NCI-H2029 (cell line): ENCODE results near the gene TMEM145.

Experiments used
- DNase-seq: peaks from one replicate; lab custom pipeline; 2025; lab: John Stamatoyannopoulos, UW

The TMEM145 gene

DNA sequence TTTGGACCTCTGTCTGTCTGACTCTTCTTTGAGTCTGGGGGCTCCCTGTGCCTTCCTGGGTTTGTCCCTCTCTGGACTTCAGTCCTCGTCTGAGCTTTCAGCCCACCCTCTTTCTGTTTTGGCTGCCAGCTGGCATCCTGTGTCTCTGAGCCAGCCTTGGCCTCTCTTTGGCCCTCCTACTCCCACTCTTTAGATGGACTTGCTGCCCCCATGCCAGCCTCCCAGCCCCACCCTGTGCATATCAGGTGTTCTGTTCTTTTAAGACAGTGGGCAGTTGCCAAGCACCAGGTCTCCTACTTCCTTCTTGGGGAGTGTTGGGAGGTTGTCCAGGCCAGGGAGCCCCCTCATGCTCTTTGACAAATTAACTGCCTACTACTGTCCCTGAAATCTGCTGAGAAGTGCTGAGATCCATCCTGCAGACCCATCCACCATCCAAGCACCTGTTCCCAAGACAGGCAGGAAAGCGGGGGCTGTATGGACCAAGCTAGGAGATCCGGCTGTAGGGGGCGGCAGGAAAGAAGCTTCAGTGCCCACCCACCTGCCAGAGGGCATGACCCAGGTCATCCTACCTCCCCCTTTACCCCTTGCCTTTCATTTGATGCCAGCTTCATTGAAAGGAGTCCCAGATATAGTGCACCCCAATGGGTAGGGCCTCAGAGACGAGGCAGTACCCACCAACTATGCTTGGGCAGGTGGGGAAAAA lies 34.5 kb upstream of the TMEM145 start:
- no peak for DNase-seq

GRCh38 chr19:42279155-42279901 lies 33.8 kb upstream of the TMEM145 start:
- no peak for DNase-seq

- DNase-seq: peak; percentile 81
These were observed 33.0 kb upstream of the TMEM145 start for GRCh38 chr19:42279902-42280814.

- no peak for DNase-seq
These were observed 32.3 kb upstream of the TMEM145 start for GRCh38 chr19:42280815-42281145.

DNA sequence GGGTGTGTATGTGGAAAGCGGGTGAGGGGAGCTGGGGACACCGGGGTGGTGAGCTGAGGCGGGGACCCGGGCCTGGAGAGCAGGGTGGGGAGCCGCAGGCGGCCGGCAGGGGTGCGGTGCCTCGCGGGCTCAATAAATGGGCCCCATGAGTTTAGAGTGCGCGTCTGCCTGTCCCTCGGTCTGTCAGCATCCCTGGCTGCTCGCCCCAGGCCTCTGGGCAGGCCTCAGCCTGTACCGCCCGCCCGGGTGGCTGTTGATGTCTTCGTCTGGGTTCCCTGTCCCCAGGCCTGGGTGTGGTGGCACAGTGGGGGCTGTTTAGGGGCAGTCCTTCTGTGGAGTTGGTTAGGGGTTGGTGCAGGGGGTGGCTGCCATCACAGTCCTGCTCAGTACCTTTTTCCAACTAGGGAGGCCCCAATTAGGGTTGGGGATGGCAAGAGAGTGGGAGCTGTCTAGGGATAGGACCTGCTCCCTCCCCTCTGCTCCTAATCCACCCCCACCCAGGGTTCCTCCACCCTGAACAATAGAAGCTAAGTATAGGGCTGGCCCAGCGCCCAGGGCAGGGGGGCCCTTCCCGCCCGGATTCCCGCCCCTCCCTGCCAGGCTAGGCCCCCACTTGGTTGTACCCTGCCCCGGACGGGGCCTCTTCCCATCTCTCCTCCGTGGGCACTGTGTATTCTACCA lies 31.8 kb upstream of the TMEM145 start:
- no peak for DNase-seq

DNA sequence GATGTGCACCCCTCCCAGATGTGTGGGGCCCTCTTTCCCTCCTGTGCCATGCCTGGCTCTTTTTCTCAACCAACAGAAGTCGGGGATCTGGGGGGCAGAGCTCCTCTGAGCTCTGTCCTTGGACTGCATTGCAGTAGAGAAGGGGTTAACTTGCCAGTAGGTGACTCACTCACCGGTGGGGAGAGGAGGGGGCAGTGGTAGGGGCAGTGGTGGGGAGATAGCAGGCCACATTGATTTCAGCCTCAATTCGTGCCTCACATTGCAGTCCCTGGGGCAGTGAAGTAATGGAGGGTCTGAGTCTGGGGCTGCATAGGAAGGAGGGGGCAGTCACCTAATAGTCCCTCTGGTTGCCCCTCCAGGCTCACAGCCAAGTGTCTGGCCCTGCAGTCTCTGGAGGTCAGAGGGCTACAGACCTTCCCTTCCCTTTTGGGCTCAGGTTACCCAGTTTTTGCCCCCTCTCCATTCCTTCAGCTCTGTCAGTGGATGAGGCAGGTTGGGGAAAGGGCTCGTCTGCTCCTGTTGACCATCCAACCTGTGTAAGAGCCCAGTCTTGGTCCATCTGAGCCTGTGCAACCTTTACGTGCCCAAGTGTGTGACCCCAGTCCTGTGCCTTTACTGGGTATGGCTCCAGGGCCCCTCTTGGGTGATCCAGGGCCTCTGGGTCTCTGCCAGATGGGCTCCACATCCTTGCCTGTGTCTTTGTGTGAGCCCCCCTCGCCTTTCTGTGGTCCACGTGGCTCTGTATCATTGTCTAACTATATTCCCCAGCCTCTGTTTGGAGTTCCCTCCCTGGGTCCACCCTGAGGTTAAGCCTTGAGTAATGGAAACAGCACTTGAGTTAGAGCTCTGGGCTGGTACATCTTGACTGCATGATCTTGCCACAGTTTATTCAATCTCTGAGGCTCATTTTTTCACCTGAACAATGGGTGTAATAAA lies 31.0 kb upstream of the TMEM145 start:
- DNase-seq: no peak

DNA sequence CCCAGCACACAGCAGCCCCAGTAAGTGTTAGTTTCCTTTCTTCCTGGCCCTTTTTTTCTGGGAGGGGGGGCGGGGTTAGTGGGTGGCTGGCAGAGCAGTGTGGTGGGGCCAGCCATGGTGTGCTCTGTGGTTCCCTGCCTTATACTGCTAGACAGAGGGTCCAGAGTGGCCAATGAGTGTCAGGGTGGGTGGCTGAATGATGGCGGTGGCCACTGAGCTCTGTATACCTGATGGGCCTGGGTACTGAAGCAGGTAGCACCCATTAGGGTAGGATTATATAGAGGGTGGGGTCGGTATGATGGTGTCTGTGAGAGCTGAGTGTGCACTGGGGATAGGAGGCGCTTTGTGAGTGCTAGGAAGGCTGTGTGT lies 30.3 kb upstream of the TMEM145 start:
- no peak for DNase-seq

- DNase-seq: peak; percentile 88
These were observed 29.7 kb upstream of the TMEM145 start for GRCh38 chr19:42283188-42284065.

DNA sequence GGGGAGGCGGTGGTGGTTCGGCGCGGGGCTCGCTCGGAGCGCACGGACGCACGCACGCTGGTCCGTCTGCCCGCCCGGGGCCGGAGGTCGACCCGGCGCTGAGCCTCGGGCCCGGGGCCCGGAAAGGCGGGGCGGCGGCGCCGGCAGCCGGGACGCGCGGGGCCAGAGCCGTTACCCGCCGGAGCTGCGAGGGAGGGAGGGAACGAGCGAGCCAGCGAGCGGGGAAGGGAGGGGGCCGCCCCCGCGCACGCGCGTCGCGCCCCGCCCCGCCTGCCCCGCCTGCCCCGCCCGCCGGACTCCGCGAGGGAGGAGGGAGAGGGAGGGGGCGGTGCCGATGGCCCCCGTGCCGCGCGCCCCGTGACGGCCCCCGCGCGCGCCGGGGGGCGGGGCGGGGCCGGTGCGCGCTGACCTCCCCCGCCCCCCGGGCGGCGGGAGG lies 29.0 kb upstream of the TMEM145 start:
- peak; percentile 68 for DNase-seq

GRCh38 chr19:42284591-42285341 lies 28.3 kb upstream of the TMEM145 start:
- DNase-seq: no peak

DNA sequence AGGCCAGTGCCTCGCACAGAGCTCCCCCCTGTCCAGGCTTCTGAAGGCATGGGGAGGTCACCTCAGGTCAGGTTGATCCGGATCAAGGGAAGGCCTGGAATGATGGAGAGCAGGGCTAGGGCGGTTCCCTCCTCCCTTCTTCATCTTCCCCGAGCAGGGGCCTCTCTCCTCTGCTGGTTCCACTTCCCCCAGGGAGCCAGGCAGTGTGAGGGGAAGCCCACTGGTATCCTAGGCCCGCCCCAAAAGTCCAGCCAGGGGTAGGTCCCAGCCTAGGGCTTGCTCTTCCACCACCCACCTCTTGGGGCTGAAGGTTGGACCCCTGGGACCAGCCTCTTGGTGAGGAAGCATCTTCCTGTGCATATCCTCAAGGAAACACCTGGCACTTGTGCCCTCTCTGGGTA lies 27.6 kb upstream of the TMEM145 start:
- DNase-seq: no peak

GRCh38 chr19:42285988-42286348 lies 27.1 kb upstream of the TMEM145 start:
- no peak for DNase-seq

- DNase-seq: no peak
These were observed 26.6 kb upstream of the TMEM145 start for GRCh38 chr19:42286349-42287016.

DNA sequence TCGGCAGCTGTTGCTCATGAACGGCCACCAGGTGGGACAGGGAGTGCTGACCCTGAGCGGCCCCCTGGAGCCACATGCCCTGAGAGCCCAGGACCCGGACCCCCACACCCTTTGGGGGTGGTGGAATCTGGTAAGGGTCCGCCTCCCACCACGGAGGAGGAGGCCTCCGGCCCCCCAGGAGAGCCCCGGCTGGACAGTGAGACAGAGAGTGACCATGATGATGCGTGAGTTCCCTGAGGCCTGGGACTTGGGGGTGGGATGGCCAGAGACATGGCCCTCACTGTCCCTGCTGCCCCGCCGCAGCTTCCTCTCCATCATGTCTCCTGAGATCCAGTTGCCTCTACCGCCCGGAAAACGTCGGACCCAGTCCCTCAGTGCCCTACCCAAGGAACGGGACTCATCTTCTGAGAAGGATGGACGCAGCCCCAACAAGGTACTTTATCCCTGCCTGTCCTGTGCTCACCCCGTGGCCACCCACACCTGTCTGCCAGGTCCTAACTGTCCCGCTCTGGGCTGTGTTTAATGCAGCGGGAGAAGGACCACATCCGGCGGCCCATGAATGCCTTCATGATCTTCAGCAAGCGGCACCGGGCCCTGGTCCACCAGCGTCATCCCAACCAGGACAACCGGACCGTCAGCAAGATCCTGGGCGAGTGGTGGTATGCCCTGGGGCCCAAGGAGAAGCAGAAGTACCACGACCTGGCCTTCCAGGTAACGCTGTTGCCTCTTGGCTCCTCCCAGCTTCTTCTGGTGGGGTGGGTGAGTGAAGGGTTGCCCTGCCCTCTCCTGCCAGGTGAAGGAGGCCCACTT lies 25.9 kb upstream of the TMEM145 start:
- no peak for DNase-seq

- DNase-seq: no peak
These were observed 25.3 kb upstream of the TMEM145 start for GRCh38 chr19:42287827-42288107.

DNA sequence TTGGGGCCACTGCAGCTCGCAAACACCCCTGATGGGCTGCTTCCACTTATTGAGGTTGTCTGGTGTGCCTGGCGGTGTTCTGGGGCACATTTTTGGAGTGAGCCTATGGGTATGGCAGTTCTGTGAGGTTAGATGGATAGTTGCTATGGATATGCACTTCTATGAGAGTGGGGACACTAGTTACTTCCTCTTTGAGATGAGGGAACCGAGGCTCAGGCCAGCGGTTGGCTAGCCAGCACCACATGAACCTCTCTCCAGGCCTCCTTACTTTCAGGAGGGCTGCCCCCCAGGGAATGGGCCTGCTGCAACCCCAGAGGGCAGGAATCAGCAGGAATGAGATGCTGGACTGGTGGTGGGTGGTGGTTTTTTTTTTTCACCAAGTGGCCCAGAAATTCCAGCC lies 24.7 kb upstream of the TMEM145 start:
- DNase-seq: no peak

DNA sequence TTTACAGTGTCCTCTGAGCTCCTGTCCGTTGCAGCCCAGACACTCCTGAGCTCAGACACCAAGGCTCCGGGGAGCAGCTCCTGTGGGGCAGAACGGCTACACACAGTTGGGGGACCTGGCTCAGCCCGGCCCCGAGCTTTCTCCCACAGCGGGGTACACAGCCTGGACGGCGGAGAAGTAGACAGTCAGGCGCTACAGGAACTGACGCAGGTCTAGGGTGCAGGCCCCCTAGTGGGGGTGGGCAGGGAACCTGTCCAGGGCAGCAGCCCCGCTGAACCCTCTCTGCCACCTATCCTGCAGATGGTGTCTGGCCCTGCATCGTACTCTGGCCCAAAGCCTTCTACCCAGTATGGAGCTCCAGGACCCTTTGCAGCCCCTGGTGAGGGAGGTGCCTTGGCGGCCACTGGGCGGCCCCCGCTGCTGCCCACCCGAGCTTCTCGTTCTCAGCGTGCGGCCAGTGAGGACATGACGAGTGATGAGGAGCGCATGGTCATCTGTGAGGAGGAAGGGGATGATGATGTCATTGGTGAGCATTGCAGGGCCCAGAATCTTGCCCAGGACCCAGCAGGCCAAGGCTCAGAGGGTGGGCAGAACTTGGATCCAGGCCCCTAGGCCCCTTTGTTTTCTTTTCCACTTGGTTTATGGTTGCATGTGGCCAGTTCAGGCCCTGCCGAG lies 24.1 kb upstream of the TMEM145 start:
- DNase-seq: no peak
